ENCODE results near the gene CEP85L.

CEP85L gene

GRCh38 chr6:118651282-118652050 is at the start of gene CEP85L:
TSS of gene CEP85L (minus strand) at chr6:118651591. CDS start at chr6:118651269, 322 bp downstream.
- Histone ChIP-seq H3K4me3 (ENCODE audit: low read length) (peak within 1 kb of the TSS; percentile 72), H3K9me3 (ENCODE audit: control insufficient read depth, low read depth, low read length) (no peaks in the 10 kb centered on the region), H3K27me3 (ENCODE audit: control insufficient read depth, insufficient read depth, low read length) (peaks cover 13% of the 10 kb centered on the region), H3K9ac (ENCODE audit: low read length) (peak within 1 kb of the TSS; percentile 77), H3K27ac (ENCODE audit: low read length) (no peak within 1 kb of the TSS), H3K36me3 (ENCODE audit: control insufficient read depth, low read depth, low read length) (no peaks in the 10 kb centered on the region), H3K4me1 (ENCODE audit: control insufficient read depth, low read depth, low read length) (peaks cover 22% of the 10 kb centered on the region)

GRCh38 chr6:118700531-118700930 is 49.1 kb upstream of the CEP85L start:
- no peak overlapping the region for H3K27ac ChIP-seq (ENCODE audit: low read length)
- no peak overlapping the region for H3K9ac ChIP-seq (ENCODE audit: low read length)
- no peaks in the 10 kb centered on the region for H3K36me3 ChIP-seq (ENCODE audit: control insufficient read depth, low read depth, low read length)
- no peak overlapping the region for H3K4me3 ChIP-seq (ENCODE audit: low read length)
- no peaks in the 10 kb centered on the region for H3K9me3 ChIP-seq (ENCODE audit: control insufficient read depth, low read depth, low read length)
- peaks cover 9% of the 10 kb centered on the region for H3K4me1 ChIP-seq (ENCODE audit: control insufficient read depth, low read depth, low read length)
- no peaks in the 10 kb centered on the region for H3K27me3 ChIP-seq (ENCODE audit: control insufficient read depth, insufficient read depth, low read length)

- H3K36me3 ChIP-seq (ENCODE audit: control insufficient read depth, low read depth, low read length): no peaks in the 10 kb centered on the region
- H3K9me3 ChIP-seq (ENCODE audit: control insufficient read depth, low read depth, low read length): no peaks in the 10 kb centered on the region
- H3K27ac ChIP-seq (ENCODE audit: low read length): no peak overlapping the region
- H3K4me1 ChIP-seq (ENCODE audit: control insufficient read depth, low read depth, low read length): no peaks in the 10 kb centered on the region
- H3K4me3 ChIP-seq (ENCODE audit: low read length): no peak overlapping the region
- no peak overlapping the region for H3K9ac ChIP-seq (ENCODE audit: low read length)
- H3K27me3 ChIP-seq (ENCODE audit: control insufficient read depth, insufficient read depth, low read length): no peaks in the 10 kb centered on the region
These were observed 46.2 kb upstream of the CEP85L start for GRCh38 chr6:118697554-118697953.

GRCh38 chr6:118696271-118696670 is 44.9 kb upstream of the CEP85L start:
- H3K9ac ChIP-seq (ENCODE audit: low read length): no peak overlapping the region
- H3K36me3 ChIP-seq (ENCODE audit: control insufficient read depth, low read depth, low read length): no peaks in the 10 kb centered on the region
- H3K9me3 ChIP-seq (ENCODE audit: control insufficient read depth, low read depth, low read length): no peaks in the 10 kb centered on the region

GRCh38 chr6:118693562-118693961 is 42.2 kb upstream of the CEP85L start:
- H3K4me1 ChIP-seq (ENCODE audit: control insufficient read depth, low read depth, low read length): no peaks in the 10 kb centered on the region
- no peak overlapping the region for H3K4me3 ChIP-seq (ENCODE audit: low read length)
- H3K9me3 ChIP-seq (ENCODE audit: control insufficient read depth, low read depth, low read length): no peaks in the 10 kb centered on the region
- H3K27me3 ChIP-seq (ENCODE audit: control insufficient read depth, insufficient read depth, low read length): no peaks in the 10 kb centered on the region
- H3K36me3 ChIP-seq (ENCODE audit: control insufficient read depth, low read depth, low read length): no peaks in the 10 kb centered on the region
- H3K9ac ChIP-seq (ENCODE audit: low read length): no peak overlapping the region
- H3K27ac ChIP-seq (ENCODE audit: low read length): no peak overlapping the region

More at GRCh38 chr6:118696271-118696670, 44.9 kb upstream of the CEP85L start:
- Histone ChIP-seq H3K4me1 (ENCODE audit: control insufficient read depth, low read depth, low read length) (no peaks in the 10 kb centered on the region), H3K27me3 (ENCODE audit: control insufficient read depth, insufficient read depth, low read length) (no peaks in the 10 kb centered on the region), H3K4me3 (ENCODE audit: low read length) (no peak overlapping the region), H3K27ac (ENCODE audit: low read length) (no peak overlapping the region)

- Histone ChIP-seq H3K4me1 (ENCODE audit: control insufficient read depth, low read depth, low read length) (no peaks in the 10 kb centered on the region), H3K27me3 (ENCODE audit: control insufficient read depth, insufficient read depth, low read length) (no peaks in the 10 kb centered on the region), H3K4me3 (ENCODE audit: low read length) (no peak overlapping the region), H3K9ac (ENCODE audit: low read length) (no peak overlapping the region), H3K9me3 (ENCODE audit: control insufficient read depth, low read depth, low read length) (no peaks in the 10 kb centered on the region), H3K27ac (ENCODE audit: low read length) (no peak overlapping the region), H3K36me3 (ENCODE audit: control insufficient read depth, low read depth, low read length) (no peaks in the 10 kb centered on the region)
These were observed 34.5 kb upstream of the CEP85L start for GRCh38 chr6:118685823-118686449.

GRCh38 chr6:118683881-118684872 is 32.8 kb upstream of the CEP85L start:
- no peaks in the 10 kb centered on the region for H3K36me3 ChIP-seq (ENCODE audit: control insufficient read depth, low read depth, low read length)
- H3K4me3 ChIP-seq (ENCODE audit: low read length): no peak overlapping the region
- no peaks in the 10 kb centered on the region for H3K4me1 ChIP-seq (ENCODE audit: control insufficient read depth, low read depth, low read length)
- no peaks in the 10 kb centered on the region for H3K27me3 ChIP-seq (ENCODE audit: control insufficient read depth, insufficient read depth, low read length)
- H3K27ac ChIP-seq (ENCODE audit: low read length): no peak overlapping the region
- no peak overlapping the region for H3K9ac ChIP-seq (ENCODE audit: low read length)
- H3K9me3 ChIP-seq (ENCODE audit: control insufficient read depth, low read depth, low read length): no peaks in the 10 kb centered on the region

- Histone ChIP-seq H3K27ac (ENCODE audit: low read length) (no peak overlapping the region), H3K9ac (ENCODE audit: low read length) (no peak overlapping the region), H3K4me1 (ENCODE audit: control insufficient read depth, low read depth, low read length) (no peaks in the 10 kb centered on the region), H3K4me3 (ENCODE audit: low read length) (no peak overlapping the region), H3K27me3 (ENCODE audit: control insufficient read depth, insufficient read depth, low read length) (no peaks in the 10 kb centered on the region), H3K9me3 (ENCODE audit: control insufficient read depth, low read depth, low read length) (no peaks in the 10 kb centered on the region), H3K36me3 (ENCODE audit: control insufficient read depth, low read depth, low read length) (no peaks in the 10 kb centered on the region)
These were observed 29.2 kb upstream of the CEP85L start for GRCh38 chr6:118680452-118681095.

- H3K4me3 ChIP-seq (ENCODE audit: low read length): no peak overlapping the region
- H3K9ac ChIP-seq (ENCODE audit: low read length): no peak overlapping the region
- no peaks in the 10 kb centered on the region for H3K27me3 ChIP-seq (ENCODE audit: control insufficient read depth, insufficient read depth, low read length)
These were observed 28.0 kb upstream of the CEP85L start for GRCh38 chr6:118679327-118679901.

GRCh38 chr6:118678866-118679265 is 27.5 kb upstream of the CEP85L start:
- Histone ChIP-seq H3K27me3 (ENCODE audit: control insufficient read depth, insufficient read depth, low read length) (no peaks in the 10 kb centered on the region), H3K36me3 (ENCODE audit: control insufficient read depth, low read depth, low read length) (no peaks in the 10 kb centered on the region), H3K4me3 (ENCODE audit: low read length) (no peak overlapping the region), H3K9ac (ENCODE audit: low read length) (no peak overlapping the region), H3K4me1 (ENCODE audit: control insufficient read depth, low read depth, low read length) (no peaks in the 10 kb centered on the region), H3K27ac (ENCODE audit: low read length) (no peak overlapping the region), H3K9me3 (ENCODE audit: control insufficient read depth, low read depth, low read length) (no peaks in the 10 kb centered on the region)

More at GRCh38 chr6:118679327-118679901, 28.0 kb upstream of the CEP85L start:
- H3K9me3 ChIP-seq (ENCODE audit: control insufficient read depth, low read depth, low read length): no peaks in the 10 kb centered on the region
- no peak overlapping the region for H3K27ac ChIP-seq (ENCODE audit: low read length)
- no peaks in the 10 kb centered on the region for H3K36me3 ChIP-seq (ENCODE audit: control insufficient read depth, low read depth, low read length)
- H3K4me1 ChIP-seq (ENCODE audit: control insufficient read depth, low read depth, low read length): no peaks in the 10 kb centered on the region
